Activated T-cell treated with anti-CD3 and anti-CD28 coated beads, Interleukin-2, amount 50 U/mL, for 4 hours (primary cell): ENCODE data around the gene MINDY4. TPM values are rescaled to one million over a fixed set of nuclear protein-coding genes. Genes with fewer than 3 reads are reported as not detected.
"Not testable (repeated sequence)": the region's sequence is repeated elsewhere in the genome, so short reads cannot be mapped to it uniquely, and the experiment has no call there.

ENCODE experiments used
- ATAC-seq, 2 donors: fragments of 200-7000 bp; cut with Tn5 transposase; one replicate each; pipeline ENCODE4 v1.10.0; 2021
- DNase-seq: peaks from one replicate; pipeline ENCODE4 v3.0.0-alpha.2; 2020
- H3K27me3 Mint-ChIP-seq: one replicate; pipeline ENCODE4 v1.8.0; 2021; ENCODE audit warnings: low read depth, mixed read lengths
- H3K36me3 Mint-ChIP-seq: one replicate; pipeline ENCODE4 v1.8.0; 2022; ENCODE audit warnings: mixed read lengths; ENCODE audit not compliant: insufficient read depth
- H3K4me1 Mint-ChIP-seq: one replicate; pipeline ENCODE4 v1.8.0; 2021; ENCODE audit warnings: low read depth, mixed read lengths
- H3K4me3 Mint-ChIP-seq: one replicate; pipeline ENCODE4 v1.8.0; 2021; ENCODE audit warnings: mild to moderate bottlenecking, moderate library complexity, mixed read lengths
- H3K9me3 Mint-ChIP-seq: one replicate; pipeline ENCODE4 v1.8.0; 2021; ENCODE audit warnings: mixed read lengths
- total RNA-seq, 3 donors: library from RNA; stranded (reverse); gene quantifications; one replicate each; pipeline ENCODE4 v1.2.1, GENCODE V29; 2021

The MINDY4 gene
- total RNA-seq, 3 donors from 2014 or later = 1.6 to 2.1 (median 1.7) TPM

DNA sequence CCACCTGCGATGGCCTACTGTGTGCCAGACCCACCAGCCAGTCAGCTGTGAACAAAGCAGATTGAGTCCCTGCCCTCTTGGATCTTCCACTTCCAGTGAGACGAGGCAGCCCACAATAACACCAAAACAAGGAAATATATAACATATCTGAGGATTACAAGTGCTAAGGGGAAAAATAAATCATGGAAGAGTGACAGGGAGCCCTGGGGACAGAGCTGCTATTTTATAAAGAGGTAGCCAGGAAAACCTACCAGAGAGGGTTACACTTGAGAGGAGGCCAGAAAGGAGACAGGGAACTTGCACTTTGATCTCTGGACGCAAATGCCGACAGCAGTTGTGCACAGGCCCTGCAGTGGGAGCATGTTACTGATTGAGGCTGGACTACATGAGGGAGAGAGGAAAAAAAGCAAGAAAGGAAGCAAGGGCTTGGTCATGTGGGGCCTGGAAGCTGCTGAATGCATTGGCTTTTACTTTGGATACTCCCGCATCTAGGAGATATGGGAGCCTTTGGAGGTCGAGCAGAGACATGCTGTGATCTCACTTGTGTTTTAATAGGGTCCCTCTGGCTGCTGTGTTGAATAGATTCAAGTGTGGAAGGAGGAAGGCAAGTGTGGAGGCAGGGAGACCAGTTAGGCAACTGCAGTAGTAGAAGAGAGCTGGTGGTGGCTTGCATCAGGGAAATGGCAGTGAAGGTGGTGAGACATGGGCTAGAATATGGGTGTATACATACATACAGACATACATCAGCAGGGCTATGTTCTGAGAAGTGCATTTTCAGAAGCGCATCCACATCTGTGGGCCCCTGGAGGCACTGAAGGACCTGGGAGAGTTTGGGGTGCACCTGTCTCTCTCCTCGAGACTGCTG lies 26.2 kb downstream of the MINDY4 start:
- DNase-seq (no peak), ATAC-seq (no peak)
- Mint-ChIP-seq H3K4me3 (no peak overlapping the region), H3K9me3 (no peaks in the 10 kb centered on the region), H3K4me1 (no peaks in the 10 kb centered on the region), H3K27me3 (no peaks in the 10 kb centered on the region), H3K36me3 (peaks cover 2% of the 10 kb centered on the region)

GRCh38 chr7:30799206-30799975 lies 28.2 kb downstream of the MINDY4 start:
- H3K4me1 Mint-ChIP-seq = no peaks in the 10 kb centered on the region
- H3K27me3 Mint-ChIP-seq = no peaks in the 10 kb centered on the region
- H3K9me3 Mint-ChIP-seq = no peaks in the 10 kb centered on the region
- no peak for DNase-seq
- H3K36me3 Mint-ChIP-seq = peaks cover 2% of the 10 kb centered on the region
- no peak for ATAC-seq
- no peak overlapping the region for H3K4me3 Mint-ChIP-seq

DNA sequence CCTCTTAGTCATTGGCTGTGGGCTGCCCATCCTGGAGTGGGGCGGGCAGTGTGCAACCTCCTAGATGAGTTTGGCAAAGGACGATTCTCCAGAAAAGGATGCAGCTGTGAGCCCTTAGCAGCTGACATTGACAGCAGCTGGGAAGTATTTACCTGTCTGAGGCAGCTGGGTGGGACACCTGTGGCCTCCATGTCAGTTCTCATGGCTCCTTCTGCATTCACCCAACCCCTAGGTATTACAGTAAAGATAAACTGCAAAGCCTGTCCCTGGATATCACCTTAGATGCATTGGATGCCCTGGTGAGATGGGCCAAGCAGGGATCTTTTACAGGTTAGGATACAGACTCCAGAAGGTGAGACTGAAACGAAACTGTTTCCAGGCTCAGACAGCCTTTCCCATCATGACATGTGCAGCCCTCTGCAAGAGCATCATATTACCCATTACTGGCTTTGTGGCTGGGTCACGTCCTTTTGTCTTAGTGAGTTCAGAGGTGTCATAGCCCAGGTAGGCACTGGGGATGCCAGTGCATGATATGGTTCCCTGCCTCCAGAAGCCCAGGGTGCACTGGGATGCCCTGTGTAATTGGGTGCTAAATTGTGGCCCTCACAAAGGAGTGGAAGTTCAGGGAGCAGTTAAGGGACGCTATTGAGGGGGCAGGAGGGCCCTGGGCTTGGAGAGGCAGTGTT lies 28.9 kb downstream of the MINDY4 start:
- Mint-ChIP-seq H3K36me3 (peaks cover 2% of the 10 kb centered on the region), H3K9me3 (no peaks in the 10 kb centered on the region), H3K4me1 (no peaks in the 10 kb centered on the region), H3K27me3 (no peaks in the 10 kb centered on the region), H3K4me3 (no peak overlapping the region)
- no peak for ATAC-seq
- no peak for DNase-seq

GRCh38 chr7:30800785-30801252 lies 29.6 kb downstream of the MINDY4 start:
- no peak for DNase-seq
- Mint-ChIP-seq H3K4me3 (no peak overlapping the region), H3K4me1 (no peaks in the 10 kb centered on the region), H3K27me3 (no peaks in the 10 kb centered on the region), H3K36me3 (peaks cover 2% of the 10 kb centered on the region), H3K9me3 (no peaks in the 10 kb centered on the region)
- ATAC-seq = peak; percentile 37 to 41

GRCh38 chr7:30802812-30803211 lies 31.6 kb downstream of the MINDY4 start:
- no peaks in the 10 kb centered on the region for H3K4me1 Mint-ChIP-seq
- no peaks in the 10 kb centered on the region for H3K27me3 Mint-ChIP-seq
- no peaks in the 10 kb centered on the region for H3K9me3 Mint-ChIP-seq
- DNase-seq (no peak), ATAC-seq (no peak)
- H3K4me3 Mint-ChIP-seq = no peak overlapping the region
- no peaks in the 10 kb centered on the region for H3K36me3 Mint-ChIP-seq

DNA sequence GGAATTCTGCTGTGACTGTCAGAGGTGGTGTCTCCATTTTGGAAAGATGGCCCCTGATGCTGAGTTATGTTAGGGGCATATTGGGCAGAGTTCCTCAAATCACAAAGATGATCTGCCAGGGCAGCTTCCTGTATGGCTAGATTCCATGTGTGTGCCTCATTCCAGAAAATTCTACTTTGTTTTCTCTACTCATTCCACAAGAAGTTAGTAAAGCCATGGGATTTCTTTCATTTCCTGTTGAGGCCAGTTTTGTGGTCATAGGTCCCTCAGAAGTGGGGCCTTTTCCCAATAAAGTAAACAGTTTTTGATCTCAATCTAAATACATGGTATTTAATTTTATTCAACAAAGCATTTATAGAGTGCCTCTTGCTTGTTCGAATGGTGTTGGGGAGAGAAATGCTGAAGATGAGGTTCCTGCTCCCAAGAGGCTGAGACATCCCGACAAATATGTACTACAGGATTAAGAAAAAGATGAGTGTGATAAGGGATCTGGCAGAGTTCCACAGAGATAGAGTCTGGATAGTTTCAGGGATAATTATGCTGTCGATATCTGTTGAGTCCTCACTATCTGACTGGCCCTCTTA lies 33.0 kb downstream of the MINDY4 start:
- Mint-ChIP-seq H3K9me3 (no peaks in the 10 kb centered on the region), H3K4me3 (no peak overlapping the region), H3K4me1 (no peaks in the 10 kb centered on the region), H3K36me3 (no peaks in the 10 kb centered on the region), H3K27me3 (no peaks in the 10 kb centered on the region)
- DNase-seq (no peak), ATAC-seq (no peak)

- no peak for DNase-seq
- Mint-ChIP-seq H3K27me3 (no peaks in the 10 kb centered on the region), H3K4me3 (no peak overlapping the region), H3K4me1 (no peaks in the 10 kb centered on the region), H3K36me3 (no peaks in the 10 kb centered on the region), H3K9me3 (no peaks in the 10 kb centered on the region)
- no peak for ATAC-seq
Measured at GRCh38 chr7:30805081-30805691, 34.0 kb downstream of the MINDY4 start.

DNA sequence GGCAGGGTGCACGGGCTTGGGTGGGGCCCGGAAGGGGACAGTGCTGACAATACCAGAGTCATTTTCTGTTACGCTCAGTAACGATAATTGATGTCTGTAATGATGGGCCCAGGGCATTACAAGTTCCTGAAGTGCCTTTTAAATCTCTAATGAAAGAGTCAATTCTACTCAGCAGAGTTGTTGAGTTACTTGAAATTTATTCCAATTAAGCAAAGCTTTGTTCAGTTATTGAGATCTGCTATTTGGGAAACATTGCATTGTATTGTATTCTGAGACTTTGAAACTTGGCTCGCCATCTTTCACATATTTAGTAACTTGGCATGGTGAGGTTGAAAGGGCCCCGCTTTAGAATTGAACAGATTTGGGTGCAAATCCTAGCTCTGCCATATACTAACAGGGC lies 34.7 kb downstream of the MINDY4 start:
- DNase-seq (no peak), ATAC-seq (no peak)
- H3K36me3 Mint-ChIP-seq = no peaks in the 10 kb centered on the region
- H3K9me3 Mint-ChIP-seq = no peaks in the 10 kb centered on the region
- no peak overlapping the region for H3K4me3 Mint-ChIP-seq
- H3K27me3 Mint-ChIP-seq = no peaks in the 10 kb centered on the region
- no peaks in the 10 kb centered on the region for H3K4me1 Mint-ChIP-seq

- H3K36me3 Mint-ChIP-seq, H3K4me1 Mint-ChIP-seq, DNase-seq, H3K27me3 Mint-ChIP-seq, H3K9me3 Mint-ChIP-seq, H3K4me3 Mint-ChIP-seq, ATAC-seq: not testable (repeated sequence)
Measured at GRCh38 chr7:30807477-30807876, 36.3 kb downstream of the MINDY4 start.

- DNase-seq, ATAC-seq, H3K27me3 Mint-ChIP-seq: not testable (repeated sequence)
Measured at GRCh38 chr7:30807941-30808340, 36.7 kb downstream of the MINDY4 start.

DNA sequence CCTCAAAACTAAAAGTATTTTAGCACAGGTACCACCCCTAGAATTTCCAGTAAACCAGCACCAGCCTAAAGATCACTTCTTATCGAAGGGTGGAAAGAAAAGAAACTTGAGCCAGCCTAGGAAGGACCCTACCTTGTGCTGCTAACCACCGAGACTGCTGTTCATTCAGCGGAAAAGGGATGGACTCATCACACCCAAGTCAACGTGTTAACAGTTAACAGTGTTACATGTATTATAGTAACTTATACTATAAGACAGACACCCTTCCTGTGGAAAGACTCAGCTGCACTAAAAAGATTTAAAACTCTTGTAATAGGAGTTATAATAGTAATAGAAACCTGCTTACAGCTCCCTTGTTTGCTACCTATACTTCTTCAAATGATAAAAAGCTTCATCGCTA lies 39.8 kb downstream of the MINDY4 start:
- ATAC-seq (no peak), DNase-seq (no peak)
- H3K9me3 Mint-ChIP-seq = no peaks in the 10 kb centered on the region
- no peak overlapping the region for H3K4me3 Mint-ChIP-seq
- no peaks in the 10 kb centered on the region for H3K4me1 Mint-ChIP-seq
- H3K27me3 Mint-ChIP-seq = no peaks in the 10 kb centered on the region
- no peaks in the 10 kb centered on the region for H3K36me3 Mint-ChIP-seq

More at GRCh38 chr7:30807941-30808340, 36.7 kb downstream of the MINDY4 start:
- not testable (repeated sequence) for H3K36me3 Mint-ChIP-seq, H3K9me3 Mint-ChIP-seq, H3K4me3 Mint-ChIP-seq, H3K4me1 Mint-ChIP-seq

DNA sequence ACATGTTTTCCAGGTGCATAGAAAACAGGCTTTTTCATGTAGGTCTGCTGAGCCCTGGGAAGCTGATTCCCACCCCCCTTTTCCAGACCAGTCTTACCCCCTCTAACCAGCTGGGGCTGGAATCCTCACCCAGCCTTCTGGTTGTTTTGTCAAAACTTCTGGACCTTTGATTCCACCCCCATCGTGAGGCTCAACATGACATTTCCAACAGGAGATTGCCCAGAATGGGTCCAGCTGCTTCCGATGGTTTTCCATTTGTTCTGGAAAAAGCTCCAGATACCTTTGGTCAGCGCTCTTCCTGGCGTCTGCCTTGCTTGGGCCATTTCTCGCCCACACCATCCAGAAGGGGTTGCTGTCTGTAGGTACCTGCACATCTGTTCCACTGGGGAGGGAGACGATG lies 41.5 kb downstream of the MINDY4 start:
- no peaks in the 10 kb centered on the region for H3K9me3 Mint-ChIP-seq
- ATAC-seq = no peak
- H3K27me3 Mint-ChIP-seq = no peaks in the 10 kb centered on the region
- no peak overlapping the region for H3K4me3 Mint-ChIP-seq
- DNase-seq = no peak
- H3K36me3 Mint-ChIP-seq = no peaks in the 10 kb centered on the region
- H3K4me1 Mint-ChIP-seq = no peaks in the 10 kb centered on the region

- no peaks in the 10 kb centered on the region for H3K36me3 Mint-ChIP-seq
- ATAC-seq = no peak
Measured at GRCh38 chr7:30813466-30813865, 42.2 kb downstream of the MINDY4 start.

More at GRCh38 chr7:30813466-30813865, 42.2 kb downstream of the MINDY4 start:
- H3K9me3 Mint-ChIP-seq = no peaks in the 10 kb centered on the region
- H3K4me3 Mint-ChIP-seq = no peak overlapping the region
- no peak for DNase-seq
- H3K27me3 Mint-ChIP-seq = no peaks in the 10 kb centered on the region
- no peaks in the 10 kb centered on the region for H3K4me1 Mint-ChIP-seq
